ENCODE measurements around the gene AMER2.
A peak's percentile ranks its signal among the peaks of the same experiment; 100 is the strongest.

Gene AMER2

GRCh38 chr13:25175026-25175425 lies 2.9 kb upstream of the AMER2 start:
- DNase-seq (ENCODE audit: insufficient read length, low spot score) = no peak
- no peak for FAIRE-seq
- TF ChIP-seq SPI1 (IDR thresholded peaks at IDR 0.05; ENCODE audit: low read depth, low read length) (no peak), PAX5 (IDR thresholded peaks at IDR 0.05; ENCODE audit: insufficient read depth, low read length, severe bottlenecking) (no peak)

GRCh38 chr13:25174304-25174703 lies 2.2 kb upstream of the AMER2 start:
- FAIRE-seq (no peak), DNase-seq (ENCODE audit: insufficient read length, low spot score) (no peak)
- TF ChIP-seq TAF1 (IDR thresholded peaks at IDR 0.05; ENCODE audit: low read depth, low read length) (no peak), PAX5 (IDR thresholded peaks at IDR 0.05; ENCODE audit: insufficient read depth, low read length, severe bottlenecking) (no peak), POLR2AphosphoS5 (IDR thresholded peaks at IDR 0.05; ENCODE audit: low read depth, low read length) (no peak), POLR2A (IDR thresholded peaks at IDR 0.05; ENCODE audit: low read depth, low read length) (no peak)

GRCh38 chr13:25172303-25172630 lies 179 bp upstream of the AMER2 start:
- FAIRE-seq (no peak), DNase-seq (ENCODE audit: insufficient read length, low spot score) (no peak)
- TF ChIP-seq POLR2AphosphoS5 (IDR thresholded peaks at IDR 0.05; ENCODE audit: low read depth, low read length) (no peak), TAF1 (IDR thresholded peaks at IDR 0.05; ENCODE audit: low read depth, low read length) (no peak), PAX5 (IDR thresholded peaks at IDR 0.05; ENCODE audit: insufficient read depth, low read length, severe bottlenecking) (no peak), SPI1 (IDR thresholded peaks at IDR 0.05; ENCODE audit: low read depth, low read length) (no peak), POU2F2 (IDR thresholded peaks at IDR 0.05; ENCODE audit: low read depth, low read length) (no peak), POLR2A (IDR thresholded peaks at IDR 0.05; ENCODE audit: low read depth, low read length) (no peak)

DNA sequence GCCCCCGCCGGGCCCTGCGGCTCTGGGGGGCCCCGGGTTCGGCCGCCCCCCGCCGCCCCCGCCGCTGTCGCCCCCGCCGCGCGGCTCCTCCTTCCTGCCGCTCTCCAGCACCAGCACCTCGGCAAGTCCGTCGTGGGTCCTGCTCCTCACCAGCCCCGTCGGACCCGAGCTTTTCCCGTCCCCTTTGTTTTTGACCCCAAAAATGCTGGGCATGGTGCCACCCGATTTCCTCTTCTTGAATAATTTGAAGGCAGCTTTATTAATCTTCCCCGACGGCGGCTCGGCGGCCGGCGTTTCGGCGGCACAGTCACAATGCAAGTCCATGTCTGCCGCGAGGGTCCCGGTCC lies 945 bp downstream of the AMER2 start:
- TF ChIP-seq SPI1 (IDR thresholded peaks at IDR 0.05; ENCODE audit: low read depth, low read length) (no peak), TAF1 (IDR thresholded peaks at IDR 0.05; ENCODE audit: low read depth, low read length) (no peak), POLR2AphosphoS5 (IDR thresholded peaks at IDR 0.05; ENCODE audit: low read depth, low read length) (no peak), POU2F2 (IDR thresholded peaks at IDR 0.05; ENCODE audit: low read depth, low read length) (no peak), POLR2A (IDR thresholded peaks at IDR 0.05; ENCODE audit: low read depth, low read length) (no peak), PAX5 (IDR thresholded peaks at IDR 0.05; ENCODE audit: insufficient read depth, low read length, severe bottlenecking) (no peak)
- DNase-seq (ENCODE audit: insufficient read length, low spot score) (no peak), FAIRE-seq (no peak)

- peak; percentile 35 for DNase-seq (ENCODE audit: insufficient read length, low spot score)
- no peak for FAIRE-seq
- no peak for TF ChIP-seq TAF1 (IDR thresholded peaks at IDR 0.05; ENCODE audit: low read depth, low read length)
- no peak for TF ChIP-seq POLR2A (IDR thresholded peaks at IDR 0.05; ENCODE audit: low read depth, low read length)
- no peak for TF ChIP-seq SPI1 (IDR thresholded peaks at IDR 0.05; ENCODE audit: low read depth, low read length)
- no peak for TF ChIP-seq PAX5 (IDR thresholded peaks at IDR 0.05; ENCODE audit: insufficient read depth, low read length, severe bottlenecking)
- no peak for TF ChIP-seq POU2F2 (IDR thresholded peaks at IDR 0.05; ENCODE audit: low read depth, low read length)
- no peak for TF ChIP-seq POLR2AphosphoS5 (IDR thresholded peaks at IDR 0.05; ENCODE audit: low read depth, low read length)
Observed at GRCh38 chr13:25170554-25171111, 1.5 kb downstream of the AMER2 start.

DNA sequence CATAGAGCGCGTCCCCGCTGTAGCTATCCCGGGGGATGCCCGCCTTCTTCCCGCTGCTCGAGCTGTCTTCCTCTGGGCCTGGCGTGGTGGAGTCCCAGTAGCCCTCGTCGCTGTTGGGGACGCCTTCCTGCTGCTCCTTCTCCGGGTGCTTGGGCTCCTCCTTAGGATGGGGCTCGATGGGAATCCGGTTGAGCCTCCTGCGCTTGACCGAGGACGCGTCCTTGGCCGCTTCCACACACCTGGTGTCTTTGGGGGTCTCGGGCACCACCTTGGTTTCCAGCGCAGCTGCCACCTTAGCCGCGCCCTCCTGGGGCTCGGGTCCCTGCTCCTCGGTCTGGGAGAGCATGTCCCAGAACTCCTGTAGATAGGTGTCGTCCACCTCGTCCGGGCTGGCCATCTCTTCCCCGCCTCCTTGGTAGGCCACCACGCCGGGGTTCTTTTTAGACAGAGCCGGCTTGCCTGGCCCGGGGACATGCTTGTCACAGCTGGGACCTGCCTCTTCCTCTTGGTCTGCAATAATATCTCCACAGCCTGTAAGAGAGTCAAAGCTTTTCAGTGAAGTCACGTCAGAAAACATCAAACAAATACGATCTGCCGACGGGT lies 2.0 kb downstream of the AMER2 start:
- no peak for TF ChIP-seq POU2F2 (IDR thresholded peaks at IDR 0.05; ENCODE audit: low read depth, low read length)
- no peak for TF ChIP-seq POLR2AphosphoS5 (IDR thresholded peaks at IDR 0.05; ENCODE audit: low read depth, low read length)
- TF ChIP-seq PAX5 (IDR thresholded peaks at IDR 0.05; ENCODE audit: insufficient read depth, low read length, severe bottlenecking) = no peak
- no peak for TF ChIP-seq SPI1 (IDR thresholded peaks at IDR 0.05; ENCODE audit: low read depth, low read length)
- TF ChIP-seq POLR2A (IDR thresholded peaks at IDR 0.05; ENCODE audit: low read depth, low read length) = no peak
- TF ChIP-seq TAF1 (IDR thresholded peaks at IDR 0.05; ENCODE audit: low read depth, low read length) = no peak
- no peak for DNase-seq (ENCODE audit: insufficient read length, low spot score)
- no peak for FAIRE-seq

GRCh38 chr13:25169356-25169755 lies 2.7 kb downstream of the AMER2 start:
- FAIRE-seq (no peak), DNase-seq (ENCODE audit: insufficient read length, low spot score) (no peak)
- no peak for TF ChIP-seq POU2F2 (IDR thresholded peaks at IDR 0.05; ENCODE audit: low read depth, low read length)
- no peak for TF ChIP-seq TAF1 (IDR thresholded peaks at IDR 0.05; ENCODE audit: low read depth, low read length)
- no peak for TF ChIP-seq POLR2AphosphoS5 (IDR thresholded peaks at IDR 0.05; ENCODE audit: low read depth, low read length)
- TF ChIP-seq PAX5 (IDR thresholded peaks at IDR 0.05; ENCODE audit: insufficient read depth, low read length, severe bottlenecking) = no peak
- no peak for TF ChIP-seq POLR2A (IDR thresholded peaks at IDR 0.05; ENCODE audit: low read depth, low read length)
- no peak for TF ChIP-seq SPI1 (IDR thresholded peaks at IDR 0.05; ENCODE audit: low read depth, low read length)

DNA sequence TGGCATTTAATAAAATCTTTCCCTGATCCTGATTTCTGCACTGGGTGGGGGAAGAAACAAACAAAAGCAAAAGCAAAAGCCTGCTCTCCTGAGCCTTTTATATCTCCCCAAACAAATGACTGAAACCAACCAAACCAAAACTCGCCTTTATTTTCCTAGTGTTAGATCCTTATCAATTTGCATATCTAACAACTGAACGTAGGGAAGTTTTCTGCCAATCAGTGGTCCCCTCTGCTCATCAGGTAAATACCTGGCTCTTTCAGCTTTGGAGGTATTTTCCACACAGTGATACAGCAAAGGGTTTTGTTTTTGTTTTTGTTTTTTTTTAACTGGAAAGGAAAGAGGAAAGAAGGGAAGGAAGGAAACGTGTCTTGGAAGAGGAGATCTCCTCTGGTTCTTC lies 3.3 kb downstream of the AMER2 start:
- TF ChIP-seq POLR2AphosphoS5 (IDR thresholded peaks at IDR 0.05; ENCODE audit: low read depth, low read length) (no peak), SPI1 (IDR thresholded peaks at IDR 0.05; ENCODE audit: low read depth, low read length) (no peak), PAX5 (IDR thresholded peaks at IDR 0.05; ENCODE audit: insufficient read depth, low read length, severe bottlenecking) (no peak), POLR2A (IDR thresholded peaks at IDR 0.05; ENCODE audit: low read depth, low read length) (no peak), POU2F2 (IDR thresholded peaks at IDR 0.05; ENCODE audit: low read depth, low read length) (no peak), TAF1 (IDR thresholded peaks at IDR 0.05; ENCODE audit: low read depth, low read length) (no peak)
- DNase-seq (ENCODE audit: insufficient read length, low spot score) (no peak), FAIRE-seq (no peak)

- no peak for FAIRE-seq
- DNase-seq (ENCODE audit: insufficient read length, low spot score) = no peak
- TF ChIP-seq TAF1 (IDR thresholded peaks at IDR 0.05; ENCODE audit: low read depth, low read length) (no peak), PAX5 (IDR thresholded peaks at IDR 0.05; ENCODE audit: insufficient read depth, low read length, severe bottlenecking) (no peak), POLR2AphosphoS5 (IDR thresholded peaks at IDR 0.05; ENCODE audit: low read depth, low read length) (no peak), POU2F2 (IDR thresholded peaks at IDR 0.05; ENCODE audit: low read depth, low read length) (no peak), SPI1 (IDR thresholded peaks at IDR 0.05; ENCODE audit: low read depth, low read length) (no peak), POLR2A (IDR thresholded peaks at IDR 0.05; ENCODE audit: low read depth, low read length) (no peak)
Observed at GRCh38 chr13:25167382-25168174, 4.5 kb downstream of the AMER2 start.

All from GM12891 (cell line).